SJCRH30 (cell line): Measurements from ENCODE around the gene APOBEC3B. TPM values are rescaled to one million over a fixed set of nuclear protein-coding genes. Genes with fewer than 3 reads are reported as not detected.
"Not testable (repeated sequence)": the region's sequence is repeated elsewhere in the genome, so short reads cannot be mapped to it uniquely, and the experiment has no call there.

Experiments used
- DNase-seq, 2 experiments: peaks; one replicate each; pipeline ENCODE4 v3.0.0-alpha.2; 2015 to 2020
- H3K27ac ChIP-seq: fragments of 250-450 bp; sonication (Bioruptor Pico); 2 replicates; pipeline ENCODE4 v1.5.1; 2020; ENCODE audit warnings: mild to moderate bottlenecking, moderate library complexity
- H3K27me3 ChIP-seq: fragments of 250-450 bp; sonication (Bioruptor Pico); 2 replicates; pipeline ENCODE4 v1.5.1; 2020; ENCODE audit warnings: mild to moderate bottlenecking, moderate library complexity
- H3K36me3 ChIP-seq: fragments of 250-450 bp; sonication (Bioruptor Pico); 2 replicates; pipeline ENCODE4 v1.5.1; 2020; ENCODE audit warnings: mild to moderate bottlenecking, moderate library complexity
- H3K4me1 ChIP-seq: fragments of 250-450 bp; sonication (Bioruptor Pico); 2 replicates; pipeline ENCODE4 v1.5.1; 2020; ENCODE audit warnings: mild to moderate bottlenecking, moderate library complexity
- H3K4me3 ChIP-seq: fragments of 250-450 bp; sonication (Bioruptor Pico); 2 replicates; pipeline ENCODE4 v1.5.1; 2020; ENCODE audit warnings: mild to moderate bottlenecking, moderate library complexity
- H3K9me3 ChIP-seq: fragments of 250-450 bp; sonication (Bioruptor Pico); replicated peaks from 2 replicates; pipeline ENCODE4 v1.5.1; 2020; ENCODE audit warnings: mild to moderate bottlenecking, moderate library complexity
- total RNA-seq: library from RNA; depleted of rRNA; stranded (reverse); fragments of >200 nt; shearing (Covaris generic); gene quantifications from 2 replicates; pipeline ENCODE4 v1.2.3, GENCODE V29; 2014

Gene APOBEC3B
- total RNA-seq, 1 experiment from 2014 or later, result 16.6 TPM

DNA sequence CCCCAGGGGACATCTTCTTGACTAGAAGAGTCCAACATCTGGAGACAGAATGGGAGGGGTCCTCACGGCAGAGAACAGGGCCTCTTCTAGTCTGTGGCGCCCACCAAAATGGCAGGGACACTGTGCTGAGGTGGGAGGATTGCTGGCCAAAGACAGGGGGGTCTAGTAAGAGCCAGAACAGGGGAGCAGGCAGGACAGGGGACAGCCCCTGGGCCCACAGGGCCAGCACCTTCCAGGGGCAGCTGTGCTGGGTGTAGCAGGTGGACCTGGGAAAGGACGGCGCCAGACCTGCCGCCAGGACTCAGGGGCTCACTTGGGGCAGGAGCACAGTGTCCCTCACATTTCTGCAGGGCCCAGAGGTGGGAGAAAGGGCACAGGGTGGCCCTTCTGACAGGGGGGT lies 25.6 kb upstream of the APOBEC3B start:
- Histone ChIP-seq H3K4me1 (no peaks in the 10 kb centered on the region), H3K27ac (no peak overlapping the region), H3K4me3 (no peak overlapping the region), H3K27me3 (0 out of 2 replicates have a peak, but pooled peaks cover 5% of the 10 kb centered on the region), H3K36me3 (no peaks in the 10 kb centered on the region), H3K9me3 (no peaks in the 10 kb centered on the region)
- no peak for DNase-seq

- DNase-seq, result no peak
Observed at GRCh38 chr22:38957046-38957770, 24.9 kb upstream of the APOBEC3B start, which contains the start of gene APOBEC3A. Gene APOBEC3A (plus strand): TSS chr22:38957609. CDS start chr22:38957692, 83 bp downstream.

DNA sequence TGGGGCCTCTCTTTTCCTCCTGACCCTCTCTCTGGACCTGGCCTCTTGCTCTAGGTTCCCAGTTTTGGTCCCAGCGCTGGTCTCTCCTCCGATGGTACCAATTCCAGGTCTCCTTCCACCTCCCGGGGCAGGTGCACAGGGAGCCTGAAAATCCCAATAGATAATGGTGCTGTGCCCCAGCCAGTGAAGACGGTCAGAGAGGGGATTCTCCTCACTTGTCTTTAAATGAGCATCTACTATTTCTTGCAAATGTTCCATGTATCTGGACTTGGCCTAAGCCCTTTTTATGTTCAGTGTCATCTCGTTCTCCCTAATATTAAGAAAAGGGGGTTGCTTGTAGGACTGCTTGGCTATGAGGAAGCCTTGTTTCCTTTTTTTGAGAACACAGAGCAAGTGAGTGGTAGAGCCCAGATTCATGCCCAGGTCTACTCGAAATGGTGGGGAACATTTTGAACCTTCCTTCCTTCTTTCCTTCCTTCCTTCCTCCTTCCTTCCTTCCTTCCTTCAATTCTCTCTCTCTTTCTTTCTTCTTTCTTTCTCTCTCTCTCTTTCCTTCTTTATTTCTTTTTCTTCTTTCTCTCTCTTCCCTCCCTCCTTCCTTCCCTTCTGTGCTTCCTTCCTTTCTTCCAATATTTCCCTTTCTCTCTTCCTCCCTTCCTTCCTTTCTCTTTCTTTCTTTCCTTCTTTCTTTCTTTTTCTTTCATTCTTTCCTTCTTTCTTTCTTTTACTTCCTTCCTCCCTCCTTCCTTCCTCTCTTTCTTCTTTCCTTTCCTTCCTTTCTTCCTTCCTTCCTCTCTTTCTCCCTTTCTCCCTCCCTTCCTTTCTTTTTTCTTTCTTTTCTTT lies 24.1 kb upstream of the APOBEC3B start:
- H3K27me3 ChIP-seq, result no peaks in the 10 kb centered on the region

More at GRCh38 chr22:38957046-38957770, 24.9 kb upstream of the APOBEC3B start, which contains the start of gene APOBEC3A:
- H3K27me3 ChIP-seq, result 0 out of 2 replicates have a peak, but pooled peaks cover 5% of the 10 kb centered on the region
- H3K4me3 ChIP-seq, result no peak within 1 kb of the TSS
- H3K4me1 ChIP-seq, result no peaks in the 10 kb centered on the region
- no peaks in the 10 kb centered on the region for H3K36me3 ChIP-seq
- H3K27ac ChIP-seq, result no peak within 1 kb of the TSS
- no peaks in the 10 kb centered on the region for H3K9me3 ChIP-seq

GRCh38 chr22:38958651-38958943 lies 23.6 kb upstream of the APOBEC3B start:
- H3K36me3 ChIP-seq, H3K4me3 ChIP-seq: not testable (repeated sequence)

More for the DNA sequence above, 24.1 kb upstream of the APOBEC3B start:
- Histone ChIP-seq H3K4me1 (no peaks in the 10 kb centered on the region), H3K27ac (no peak overlapping the region), H3K36me3 (no peaks in the 10 kb centered on the region), H3K4me3 (no peak overlapping the region), H3K9me3 (no peaks in the 10 kb centered on the region)
- DNase-seq, result no peak

DNA sequence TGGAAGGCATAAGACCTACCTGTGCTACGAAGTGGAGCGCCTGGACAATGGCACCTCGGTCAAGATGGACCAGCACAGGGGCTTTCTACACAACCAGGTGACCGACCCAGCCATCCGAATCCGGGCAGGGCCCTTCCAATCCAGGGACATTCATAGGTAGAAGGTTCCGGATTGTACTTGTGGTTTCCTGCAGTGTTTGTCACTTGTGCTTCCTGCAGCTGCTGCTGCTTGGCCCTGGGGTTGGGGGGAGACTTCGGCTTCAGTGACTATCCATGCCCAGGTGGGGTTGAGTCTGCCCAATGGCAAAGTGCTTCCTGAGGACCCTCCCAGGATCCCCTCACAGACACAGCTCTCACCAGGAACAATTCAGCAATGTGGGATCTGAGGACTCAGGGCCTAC lies 22.6 kb upstream of the APOBEC3B start:
- no peak overlapping the region for H3K27ac ChIP-seq
- no peak overlapping the region for H3K4me3 ChIP-seq
- H3K9me3 ChIP-seq, result no peaks in the 10 kb centered on the region
- no peaks in the 10 kb centered on the region for H3K4me1 ChIP-seq
- no peaks in the 10 kb centered on the region for H3K36me3 ChIP-seq
- no peak for DNase-seq
- peaks cover 8% of the 10 kb centered on the region for H3K27me3 ChIP-seq

More at GRCh38 chr22:38958651-38958943, 23.6 kb upstream of the APOBEC3B start:
- H3K27ac ChIP-seq, DNase-seq, H3K4me1 ChIP-seq, H3K27me3 ChIP-seq, H3K9me3 ChIP-seq: not testable (repeated sequence)

GRCh38 chr22:38960673-38961072 lies 21.5 kb upstream of the APOBEC3B start:
- DNase-seq, H3K27ac ChIP-seq, H3K4me3 ChIP-seq, H3K4me1 ChIP-seq, H3K27me3 ChIP-seq, H3K36me3 ChIP-seq, H3K9me3 ChIP-seq: not testable (repeated sequence)

DNA sequence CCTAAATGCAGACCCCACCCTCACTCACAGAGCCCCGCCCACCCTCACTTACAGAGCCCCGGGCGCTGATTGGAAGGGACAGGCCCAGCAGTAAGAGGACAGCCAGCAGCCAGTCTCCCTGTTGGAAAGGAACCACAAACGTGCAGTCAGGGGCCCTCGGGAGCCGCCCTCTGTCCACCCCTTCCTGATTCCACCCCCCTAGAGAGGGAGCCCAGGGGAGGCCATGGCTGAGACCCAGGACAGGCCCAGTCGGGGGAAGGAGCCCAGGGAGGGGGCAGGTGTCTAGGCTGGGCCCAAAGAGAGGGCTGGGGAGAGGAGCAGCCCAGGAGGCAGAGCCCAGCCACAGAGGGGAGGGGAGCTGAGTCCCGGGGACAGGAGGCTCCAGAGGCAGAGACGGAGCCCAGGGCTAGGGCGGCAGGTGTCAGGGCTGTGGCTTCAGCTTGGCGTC lies 18.8 kb upstream of the APOBEC3B start:
- not testable (repeated sequence) for H3K9me3 ChIP-seq, H3K36me3 ChIP-seq, H3K27ac ChIP-seq, H3K4me3 ChIP-seq, H3K4me1 ChIP-seq, DNase-seq, H3K27me3 ChIP-seq

DNA sequence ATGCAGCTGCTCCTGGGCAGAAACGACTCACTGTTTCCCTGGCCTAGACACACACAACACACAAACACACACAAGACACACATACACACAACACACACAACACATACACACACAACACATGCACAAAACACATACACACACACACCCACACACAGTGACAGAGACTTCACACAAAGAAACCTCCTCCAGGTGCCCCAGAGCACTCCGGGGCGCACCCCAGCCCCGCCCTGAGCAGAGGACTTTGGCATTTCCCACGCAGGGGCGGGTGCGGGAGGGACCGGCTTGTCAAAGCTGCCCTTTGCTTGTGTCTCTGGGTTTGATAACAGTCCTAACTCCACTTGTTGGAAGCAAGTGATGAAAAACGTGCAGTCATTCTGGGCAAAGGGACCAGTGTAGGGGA lies 18.3 kb upstream of the APOBEC3B start:
- Histone ChIP-seq H3K27ac (no peak overlapping the region), H3K4me3 (no peak overlapping the region), H3K36me3 (no peaks in the 10 kb centered on the region), H3K4me1 (no peaks in the 10 kb centered on the region), H3K9me3 (no peaks in the 10 kb centered on the region), H3K27me3 (peaks cover 10% of the 10 kb centered on the region)
- no peak for DNase-seq

DNA sequence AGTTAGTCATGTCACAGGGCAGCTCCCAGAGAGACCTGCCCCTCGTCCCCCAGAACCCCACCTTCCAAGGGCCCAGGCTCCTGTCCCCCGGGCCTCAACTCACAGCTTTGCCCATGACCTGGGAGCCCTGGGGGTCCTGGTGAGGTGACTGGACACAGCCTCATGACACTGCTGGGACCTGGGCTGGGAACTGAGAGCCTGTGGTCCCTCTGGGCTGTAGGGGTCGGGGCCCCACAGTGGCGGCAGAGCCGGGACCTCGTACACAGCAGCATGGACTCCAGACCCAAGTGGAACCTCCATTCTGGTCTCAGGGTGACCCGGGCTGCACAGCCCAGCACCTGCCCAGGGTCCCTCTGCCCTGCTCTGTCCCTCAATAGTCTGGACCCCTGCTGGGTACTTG lies 17.8 kb upstream of the APOBEC3B start:
- H3K36me3 ChIP-seq, result no peaks in the 10 kb centered on the region
- no peaks in the 10 kb centered on the region for H3K4me1 ChIP-seq
- DNase-seq, result no peak
- no peak overlapping the region for H3K27ac ChIP-seq
- no peak overlapping the region for H3K4me3 ChIP-seq
- no peaks in the 10 kb centered on the region for H3K9me3 ChIP-seq
- H3K27me3 ChIP-seq, result peaks cover 10% of the 10 kb centered on the region

DNA sequence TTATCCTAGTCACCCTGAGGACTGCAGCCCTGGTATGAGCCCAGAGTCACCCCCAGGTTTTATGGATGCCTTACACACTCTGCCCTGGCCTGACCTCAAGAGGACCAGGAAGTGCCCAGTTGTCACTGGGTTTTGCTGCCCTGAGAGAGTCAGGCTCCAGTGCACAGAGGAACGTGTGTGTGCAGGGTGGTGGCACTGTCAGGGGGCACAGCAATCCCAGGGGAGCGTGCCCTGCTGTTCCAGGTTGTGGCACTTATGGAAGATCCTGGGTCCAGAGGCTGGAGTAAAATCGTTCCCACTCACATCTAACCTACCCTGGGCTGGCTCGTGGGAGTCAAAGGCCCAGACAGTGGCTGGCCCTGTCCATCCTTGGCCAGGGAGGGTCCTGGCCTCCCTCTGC lies 17.2 kb upstream of the APOBEC3B start:
- H3K4me1 ChIP-seq, result no peaks in the 10 kb centered on the region
- no peaks in the 10 kb centered on the region for H3K9me3 ChIP-seq
- no peak overlapping the region for H3K4me3 ChIP-seq
- no peak overlapping the region for H3K27ac ChIP-seq
- H3K36me3 ChIP-seq, result no peaks in the 10 kb centered on the region
- DNase-seq, result no peak
- peaks cover 10% of the 10 kb centered on the region for H3K27me3 ChIP-seq

DNA sequence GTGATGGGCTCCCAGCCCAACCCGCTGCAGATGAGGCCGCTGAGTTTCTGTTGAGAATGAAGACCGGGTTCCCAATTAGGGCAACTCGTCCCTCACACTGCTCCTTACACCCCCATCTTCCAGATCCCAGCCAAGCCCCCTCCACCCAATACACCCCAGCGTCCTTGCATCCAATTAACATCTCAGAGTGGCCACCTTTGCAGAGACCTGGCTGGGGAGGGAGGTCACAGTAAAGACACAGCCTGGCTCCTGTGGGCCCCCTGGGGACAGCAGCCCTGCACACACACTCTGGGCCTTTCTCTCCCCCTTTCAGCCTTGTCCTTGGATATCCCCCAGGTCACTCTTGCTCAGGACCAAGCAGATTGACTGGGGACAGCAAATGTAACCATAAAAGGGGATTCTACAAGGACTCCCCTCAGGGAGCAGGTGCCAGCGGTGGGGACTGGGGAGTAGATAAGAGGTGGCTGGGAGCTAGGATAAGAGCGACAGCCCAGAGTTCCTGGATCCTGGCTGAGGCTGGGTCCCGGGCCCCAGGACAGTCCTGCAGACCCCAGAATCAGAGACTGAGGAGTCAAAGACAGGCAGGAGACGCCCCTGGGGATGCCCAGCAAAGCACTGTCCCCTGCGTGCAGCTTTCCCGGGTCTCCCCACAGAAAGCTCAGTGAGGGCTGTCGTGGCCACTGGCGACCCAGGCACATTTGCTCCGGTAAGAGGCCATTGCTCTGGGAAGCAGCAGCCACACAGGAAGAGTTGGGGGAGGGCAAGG lies 16.4 kb upstream of the APOBEC3B start:
- Histone ChIP-seq H3K27ac (no peak overlapping the region), H3K4me1 (no peaks in the 10 kb centered on the region), H3K36me3 (no peaks in the 10 kb centered on the region), H3K9me3 (no peaks in the 10 kb centered on the region), H3K27me3 (peaks cover 10% of the 10 kb centered on the region), H3K4me3 (no peak overlapping the region)
- DNase-seq, result no peak

DNA sequence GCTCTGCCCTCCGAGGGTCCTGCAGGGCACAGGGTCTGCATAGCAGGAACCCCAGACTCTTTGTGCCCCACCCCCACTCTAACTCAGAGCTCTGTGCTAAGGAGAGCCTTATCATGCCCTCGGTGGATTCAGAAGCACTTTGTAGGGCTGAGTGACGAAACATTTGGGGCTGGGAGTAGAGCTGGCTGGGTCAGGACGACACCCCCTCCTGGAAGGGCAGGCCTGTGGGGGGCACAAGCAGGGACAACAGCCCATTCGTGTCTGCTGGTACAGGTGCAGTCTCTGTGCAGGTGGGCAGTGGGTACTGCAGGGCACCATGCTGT lies 15.8 kb upstream of the APOBEC3B start:
- Histone ChIP-seq H3K4me1 (no peaks in the 10 kb centered on the region), H3K27ac (no peak overlapping the region), H3K36me3 (no peaks in the 10 kb centered on the region), H3K9me3 (no peaks in the 10 kb centered on the region), H3K27me3 (peaks cover 10% of the 10 kb centered on the region), H3K4me3 (no peak overlapping the region)
- no peak for DNase-seq

DNA sequence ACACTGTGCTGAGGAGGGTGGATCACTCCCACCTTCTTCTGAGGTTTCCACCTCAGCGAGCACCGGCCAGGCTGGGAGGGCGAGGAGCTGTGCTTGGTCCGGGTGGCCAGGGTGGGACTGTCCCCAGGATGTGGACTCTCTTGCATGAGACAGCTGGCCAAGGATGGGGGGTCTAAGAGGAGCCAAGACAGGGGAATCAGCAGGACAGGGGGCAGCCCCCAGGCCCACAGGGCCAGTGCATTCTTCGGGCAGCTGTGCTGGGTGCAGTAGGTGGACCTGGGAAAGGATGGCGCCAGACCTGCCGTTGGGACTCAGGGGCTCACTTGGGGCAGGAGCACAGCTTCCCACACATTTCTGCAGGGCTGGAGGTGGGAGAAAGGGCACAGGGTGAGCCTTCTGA lies 15.2 kb upstream of the APOBEC3B start:
- peaks cover 10% of the 10 kb centered on the region for H3K27me3 ChIP-seq
- H3K4me1 ChIP-seq, result no peaks in the 10 kb centered on the region
- H3K4me3 ChIP-seq, result no peak overlapping the region
- DNase-seq, result no peak
- no peaks in the 10 kb centered on the region for H3K9me3 ChIP-seq
- H3K27ac ChIP-seq, result no peak overlapping the region
- no peaks in the 10 kb centered on the region for H3K36me3 ChIP-seq

DNA sequence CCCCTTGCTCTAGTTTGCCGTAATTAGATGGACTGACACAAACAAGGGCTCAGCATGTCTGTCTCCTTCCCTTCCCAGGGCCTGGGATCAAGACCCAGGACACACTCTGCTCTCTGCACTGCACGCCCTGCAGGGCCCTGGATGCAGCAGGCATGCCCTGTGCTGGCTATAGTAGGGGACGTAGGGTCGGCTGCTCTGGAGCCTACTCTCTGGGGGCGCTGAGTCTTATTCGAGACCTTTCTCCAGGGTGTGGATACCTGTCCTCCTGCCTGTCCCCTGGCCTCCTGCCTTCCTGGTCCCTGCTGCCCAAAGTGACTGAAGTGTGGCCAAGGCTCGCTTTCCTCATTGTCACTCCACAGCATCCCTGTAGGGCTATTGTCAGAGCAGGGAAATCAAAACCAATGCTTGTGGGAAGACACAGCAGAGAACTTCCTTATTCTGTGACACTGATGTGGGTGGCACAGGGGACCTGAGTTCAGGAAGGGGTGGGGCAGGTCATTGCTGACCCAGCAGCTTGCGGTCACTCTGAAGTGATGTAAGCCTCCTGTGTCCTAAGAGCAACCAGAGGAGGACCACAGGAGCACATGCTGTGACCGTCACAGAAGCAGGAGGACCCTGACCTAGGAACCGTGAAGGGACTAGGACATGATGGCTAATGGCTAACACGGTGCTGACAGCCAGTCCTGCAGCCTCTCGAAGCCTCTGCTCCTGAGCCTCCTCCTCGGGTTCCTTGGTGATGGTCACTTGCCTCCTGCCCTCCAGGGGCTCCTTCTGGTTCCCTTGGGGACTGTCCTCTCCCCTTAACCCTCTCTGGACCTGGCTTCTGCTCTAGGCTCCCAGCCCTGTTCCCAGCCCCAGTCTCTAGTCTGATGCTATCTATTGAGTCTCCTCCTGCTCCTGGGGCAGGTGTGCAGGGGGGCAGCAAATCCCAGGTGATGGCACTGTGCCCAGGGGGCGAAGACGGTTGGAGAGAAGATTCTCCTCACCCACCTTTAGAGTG lies 14.4 kb upstream of the APOBEC3B start:
- H3K27me3 ChIP-seq, result peaks cover 10% of the 10 kb centered on the region
- no peak for DNase-seq
- no peaks in the 10 kb centered on the region for H3K36me3 ChIP-seq

More for the DNA sequence above, 14.4 kb upstream of the APOBEC3B start:
- Histone ChIP-seq H3K27ac (no peak overlapping the region), H3K4me3 (no peak overlapping the region), H3K9me3 (no peaks in the 10 kb centered on the region), H3K4me1 (no peaks in the 10 kb centered on the region)
